Upper lobe of left lung (tissue), 4 donors: ENCODE results near the gene FGF23.

Source experiments
- CTCF ChIP-seq, 6 experiments: fragments of 450-650 bp in 4 of 6; fragments of 200-600 bp in 2 of 6; sonication (generic) in 2 of 6; IDR thresholded peaks; one replicate each; pipeline ENCODE4 v1.5.1; 2016 to 2019; ENCODE audit warnings: antibody characterized with exemption in 6 of 6
- EP300 ChIP-seq, 4 donors: sonication (generic); formaldehyde crosslinking; IDR thresholded peaks; one replicate each; pipeline ENCODE4 v1.5.1; 2017; ENCODE audit warnings: antibody characterized with exemption in 4 of 4, control low read depth in 2 of 4
- POLR2A ChIP-seq, 4 donors: fragments of 450-650 bp; IDR thresholded peaks; one replicate each; pipeline ENCODE4 v1.5.1; 2016 to 2017; ENCODE audit warnings: antibody characterized with exemption in 4 of 4, mild to moderate bottlenecking in 2 of 4
- POLR2AphosphoS5 ChIP-seq, 2 donors: sonication (generic); formaldehyde crosslinking; IDR thresholded peaks; one replicate each; pipeline ENCODE4 v1.5.1; 2017; ENCODE audit warnings: antibody characterized with exemption in 2 of 2

GRCh38 chr12:4370265-4370664, 9.2 kb downstream of the FGF23 start:
- no peak for TF ChIP-seq CTCF (IDR thresholded peaks at IDR 0.05)
- no peak for TF ChIP-seq POLR2A (IDR thresholded peaks at IDR 0.05)
- TF ChIP-seq EP300 (IDR thresholded peaks at IDR 0.05), result no peak
- TF ChIP-seq POLR2AphosphoS5 (IDR thresholded peaks at IDR 0.05), result no peak
